Stimulated activated CD4-positive, alpha-beta T cell treated with anti-CD3 and anti-CD28 coated beads, Interleukin-1b, Interleukin-23, amount 100 ng/mL, for 4 hours (primary cell): Measurements from ENCODE around the gene PLEKHA7.
"Not testable (repeated sequence)": the region's sequence is repeated elsewhere in the genome, so short reads cannot be mapped to it uniquely, and the experiment has no call there.

ENCODE experiments used
- DNase-seq, 2 donors: peaks; one replicate each; pipeline ENCODE4 v3.0.0-alpha.2; 2020; ENCODE audit warnings: low read depth in 2 of 2

The PLEKHA7 gene

GRCh38 chr11:16880184-16880801 lies 133.9 kb downstream of the PLEKHA7 start:
- no peak for DNase-seq

DNA sequence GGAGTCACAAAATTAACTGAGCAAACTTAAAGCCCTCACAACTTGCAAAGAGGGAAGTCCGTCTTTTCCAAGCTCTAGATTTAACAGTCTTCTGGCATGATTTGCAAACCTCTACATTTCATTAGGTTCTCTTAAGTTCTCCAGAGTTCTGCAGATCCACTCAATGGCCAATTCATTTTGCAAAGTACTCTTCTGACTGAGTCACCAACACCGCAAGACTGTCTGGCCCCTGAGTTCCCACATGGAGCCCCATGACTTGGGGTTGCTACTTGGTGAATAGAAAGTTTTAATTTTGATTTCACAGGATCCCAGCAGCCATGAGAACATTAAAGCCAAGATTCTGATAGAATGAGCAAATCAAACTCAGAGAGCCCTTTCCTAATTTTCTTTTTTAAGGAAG lies 134.5 kb downstream of the PLEKHA7 start:
- no peak for DNase-seq

DNA sequence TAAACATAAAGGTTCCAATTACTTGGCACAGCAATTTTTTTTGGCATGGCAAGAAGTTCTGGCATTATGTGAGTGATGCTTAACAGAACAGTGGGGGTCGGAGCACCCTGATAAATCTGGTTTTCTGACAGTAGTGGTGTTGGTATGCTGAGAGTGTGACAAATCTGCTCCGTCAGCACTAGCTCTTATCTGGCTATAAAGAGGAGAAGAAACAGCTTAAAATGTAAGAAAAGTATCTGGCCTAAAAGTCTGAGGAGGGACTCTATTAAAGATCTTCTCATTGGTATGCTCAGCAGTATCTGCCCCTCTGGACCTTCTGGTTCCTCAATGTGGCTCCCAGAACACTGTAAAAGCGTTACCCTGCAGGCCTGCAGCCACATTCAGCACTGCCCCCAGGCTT lies 137.4 kb downstream of the PLEKHA7 start:
- DNase-seq: no peak

- DNase-seq: no peak
Measured at GRCh38 chr11:16876053-16876752, 138.0 kb downstream of the PLEKHA7 start.

- no peak for DNase-seq
Measured at GRCh38 chr11:16874275-16874975, 139.8 kb downstream of the PLEKHA7 start.

GRCh38 chr11:16873289-16873688 lies 140.9 kb downstream of the PLEKHA7 start:
- no peak for DNase-seq

DNA sequence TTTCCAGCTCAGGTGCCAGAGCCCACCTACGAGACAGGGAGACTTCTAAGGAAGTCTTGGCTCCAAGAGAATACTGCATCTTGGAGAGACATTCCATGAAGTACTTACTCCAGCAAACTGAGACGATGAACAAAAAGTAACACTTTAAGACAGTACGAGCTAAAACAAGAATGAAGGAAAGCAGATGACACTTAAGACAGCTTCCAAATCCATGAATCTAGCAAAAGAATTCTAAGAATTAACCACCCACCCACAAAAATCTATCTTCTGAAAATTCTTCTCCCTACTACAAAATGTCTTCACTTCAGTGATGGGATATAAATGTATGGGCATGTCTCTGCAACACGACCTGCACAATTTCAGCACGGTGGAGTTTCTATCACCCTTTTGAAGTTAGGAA lies 142.8 kb downstream of the PLEKHA7 start:
- DNase-seq: no peak

- DNase-seq: no peak
Measured at GRCh38 chr11:16867097-16867496, 147.1 kb downstream of the PLEKHA7 start.

DNA sequence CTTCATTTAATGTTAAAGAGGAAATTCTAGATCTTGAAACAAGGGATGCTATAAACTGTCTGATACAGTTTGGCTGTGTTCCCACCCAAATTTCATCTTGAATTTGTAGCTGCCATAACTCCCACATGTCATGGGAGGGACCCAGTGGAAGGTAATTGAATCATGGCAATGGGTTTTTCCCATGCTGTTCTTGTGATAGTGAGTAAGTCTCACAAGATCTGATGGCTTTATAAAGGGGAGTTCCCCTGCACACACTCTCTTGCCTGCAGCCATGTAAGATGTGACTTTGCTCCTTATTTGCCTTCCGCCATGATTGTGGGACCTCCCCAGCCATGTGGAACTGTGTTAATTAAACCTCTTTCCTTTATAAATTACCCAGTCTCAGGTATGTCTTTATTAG lies 149.8 kb downstream of the PLEKHA7 start:
- not testable (repeated sequence) for DNase-seq

DNA sequence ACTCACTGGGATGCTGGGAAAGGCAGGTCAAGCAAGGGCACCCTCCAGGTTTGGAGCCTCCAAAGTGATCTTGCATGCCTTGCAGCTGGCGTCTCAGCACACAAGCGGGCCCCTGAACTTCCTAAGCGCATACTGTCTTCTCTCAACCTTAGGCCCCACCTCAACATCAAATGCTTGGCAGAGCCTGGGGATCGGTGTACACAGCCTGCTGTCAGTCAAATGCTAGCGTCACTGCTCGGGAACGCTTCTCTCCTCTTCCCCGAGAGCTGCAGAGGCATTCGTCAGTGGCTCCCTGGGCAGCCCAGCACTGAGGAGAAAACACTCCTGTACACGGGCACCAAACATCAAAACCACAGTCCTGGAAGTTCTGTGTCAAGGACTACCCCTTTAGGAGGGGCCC lies 150.8 kb downstream of the PLEKHA7 start:
- no peak for DNase-seq

- no peak for DNase-seq
Measured at GRCh38 chr11:16862726-16863125, 151.5 kb downstream of the PLEKHA7 start.

DNA sequence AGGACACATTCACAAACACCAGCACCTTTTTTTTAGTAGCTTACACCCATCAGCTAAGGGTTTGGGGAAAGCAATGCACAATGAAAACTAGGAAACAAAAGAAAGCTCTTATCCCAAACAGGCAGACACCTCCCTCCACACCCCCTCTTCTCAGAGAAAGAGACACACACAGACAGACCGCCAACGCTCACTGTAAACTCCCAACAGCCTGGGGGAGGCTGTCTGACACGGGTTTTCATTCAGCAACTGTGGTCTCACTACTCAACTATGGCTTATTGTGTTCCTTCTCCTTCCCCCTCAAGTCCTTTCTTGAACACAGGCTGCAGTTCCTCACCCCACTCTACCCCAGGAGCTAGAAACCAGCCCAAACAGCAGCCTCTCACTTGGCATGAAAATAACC lies 152.4 kb downstream of the PLEKHA7 start:
- DNase-seq: no peak

GRCh38 chr11:16860617-16861016 lies 153.6 kb downstream of the PLEKHA7 start:
- no peak for DNase-seq

GRCh38 chr11:16859651-16860050 lies 154.6 kb downstream of the PLEKHA7 start:
- DNase-seq: no peak

DNA sequence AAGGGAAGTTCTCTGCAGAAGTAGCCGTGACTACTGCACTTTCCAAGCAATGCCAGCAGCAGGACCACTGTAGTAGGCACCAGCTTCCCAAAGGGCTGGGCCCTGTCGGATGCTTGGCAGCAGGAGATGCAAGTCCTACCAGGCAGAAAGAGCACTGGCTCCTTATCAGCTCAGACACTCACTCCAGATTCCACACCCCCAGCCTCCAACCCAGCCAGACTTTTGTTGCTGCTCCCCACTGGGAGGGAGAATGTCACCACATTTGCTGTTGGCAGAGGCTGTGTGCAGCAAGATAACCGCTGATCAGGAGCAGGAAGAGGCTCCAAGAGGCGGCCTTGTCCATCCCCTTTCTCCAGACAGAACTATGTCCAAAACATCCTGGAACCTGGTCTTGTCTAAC lies 157.0 kb downstream of the PLEKHA7 start:
- no peak for DNase-seq

- DNase-seq: no peak
Measured at GRCh38 chr11:16856022-16856471, 158.2 kb downstream of the PLEKHA7 start.

GRCh38 chr11:16854979-16855378 lies 159.2 kb downstream of the PLEKHA7 start:
- no peak for DNase-seq

DNA sequence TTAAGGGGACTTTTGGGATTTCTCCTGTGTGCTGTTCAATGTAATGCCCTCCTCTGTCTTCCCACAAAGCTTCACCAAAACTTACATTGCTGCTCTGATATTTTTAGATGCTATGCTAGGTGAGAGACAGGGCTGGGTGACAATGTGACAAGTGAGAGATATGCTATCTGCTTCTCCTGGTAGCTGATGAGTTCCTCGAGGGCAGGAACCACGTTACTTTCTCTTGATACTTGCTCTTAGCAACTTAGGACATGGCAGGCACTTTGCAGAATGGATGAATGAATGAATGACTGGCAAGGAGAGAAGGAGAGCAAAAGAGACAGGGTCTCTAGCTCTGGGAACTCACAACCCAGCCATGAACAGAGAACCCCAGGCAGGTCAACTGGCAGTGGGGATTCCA lies 160.4 kb downstream of the PLEKHA7 start:
- DNase-seq: no peak

- no peak for DNase-seq
Measured at GRCh38 chr11:16853266-16853665, 160.9 kb downstream of the PLEKHA7 start.

DNA sequence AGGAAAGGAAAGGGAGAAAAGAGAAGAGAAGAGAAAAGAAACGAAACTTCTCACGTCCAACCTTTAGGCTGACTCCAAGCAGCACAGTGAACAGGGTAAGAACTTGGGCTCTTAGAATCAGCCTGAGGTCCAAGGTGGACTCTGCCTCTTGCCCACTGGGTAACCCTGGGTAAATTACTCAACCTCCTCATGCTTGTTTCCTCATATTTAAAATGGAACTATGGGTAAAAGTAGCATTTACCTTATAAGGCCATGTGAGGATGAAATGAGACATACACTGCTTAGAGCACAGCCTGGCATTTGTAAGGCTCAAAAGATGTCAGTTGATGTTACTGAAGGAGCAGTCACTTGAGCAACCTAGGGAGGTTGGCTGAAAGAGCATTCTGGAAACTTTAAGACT lies 167.9 kb downstream of the PLEKHA7 start:
- no peak for DNase-seq

- no peak for DNase-seq
Measured at GRCh38 chr11:16844268-16844771, 169.9 kb downstream of the PLEKHA7 start.

DNA sequence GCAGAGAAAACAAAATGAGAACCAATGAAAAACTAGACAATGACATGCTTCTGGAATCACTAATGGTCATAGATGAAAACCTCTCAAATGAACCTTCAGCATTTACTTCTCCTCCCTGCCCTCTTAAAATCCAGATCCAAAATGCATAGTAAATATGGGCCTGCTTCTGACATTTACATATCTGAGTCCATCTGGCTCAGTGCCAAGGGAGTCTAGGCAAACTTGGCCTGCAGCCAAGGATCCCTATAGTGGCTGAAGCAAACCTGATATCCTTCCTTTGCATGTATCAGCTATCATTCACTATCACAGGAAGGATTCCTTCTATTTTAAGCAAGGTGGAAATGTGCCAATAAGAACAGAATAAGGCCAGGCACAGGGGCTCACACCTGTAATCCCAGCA lies 170.9 kb downstream of the PLEKHA7 start:
- DNase-seq: no peak

DNA sequence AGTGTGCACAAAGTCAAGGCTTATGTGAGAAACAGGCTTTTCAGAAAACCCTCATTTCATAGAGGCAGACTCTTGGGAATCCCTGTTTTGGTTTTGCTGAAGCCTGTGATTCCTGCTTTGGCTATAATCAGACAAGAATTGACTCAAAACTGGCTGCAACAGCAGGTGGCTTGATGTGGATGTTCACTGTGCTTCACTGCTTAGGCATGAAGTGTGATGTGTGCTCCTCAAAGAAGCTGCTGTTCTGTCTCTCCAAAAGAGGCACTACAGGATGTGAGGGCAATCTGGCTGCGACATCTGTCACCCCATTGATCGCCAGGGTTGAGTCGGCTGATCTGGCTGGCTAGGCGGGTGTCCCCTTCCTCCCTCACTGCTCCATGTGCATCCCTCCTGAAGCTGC lies 172.2 kb downstream of the PLEKHA7 start:
- no peak for DNase-seq
